Measurements from ENCODE around the gene PDE2A.

The PDE2A gene

DNA sequence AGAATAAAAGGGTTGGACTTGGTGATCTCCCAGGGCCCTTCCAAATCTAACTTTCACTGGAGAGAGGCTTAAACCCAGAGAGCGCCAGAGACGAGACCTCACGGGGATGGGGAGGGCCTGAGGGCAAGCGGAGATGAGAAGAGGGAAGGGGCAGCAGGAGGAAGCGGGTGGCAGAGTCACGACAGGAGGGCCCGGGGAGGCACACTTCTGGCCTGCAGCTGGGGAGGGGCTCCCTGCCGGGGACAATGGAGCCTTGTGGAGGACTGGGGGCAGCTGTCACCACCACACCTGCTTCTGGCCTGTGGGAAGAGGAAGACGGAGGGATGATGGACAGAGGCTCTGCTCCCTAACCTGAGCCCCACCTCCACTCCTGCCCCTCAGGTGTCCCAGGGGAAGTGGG is 40.2 kb downstream of the PDE2A start:
- no peak for DNase-seq

DNA sequence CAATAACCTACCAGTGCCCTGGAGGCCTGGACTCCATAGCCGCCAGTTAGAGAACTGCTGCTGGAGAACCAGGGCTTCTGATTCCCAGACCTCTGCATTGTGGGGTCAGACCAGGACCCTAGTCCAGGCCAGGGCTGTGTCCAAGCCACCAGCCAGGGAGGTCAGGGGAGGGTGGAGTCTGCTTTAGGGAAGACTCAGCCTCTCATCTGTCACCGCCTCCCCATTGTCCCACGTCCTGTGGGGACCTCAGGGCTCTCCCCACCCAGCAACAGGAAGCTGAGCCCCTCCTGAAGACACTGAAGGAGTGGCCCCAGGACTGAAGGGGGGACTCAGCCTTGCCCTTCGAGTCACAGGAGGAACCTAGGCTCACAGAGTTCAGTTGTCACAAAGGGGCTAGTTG is 41.2 kb downstream of the PDE2A start:
- no peak for DNase-seq

DNA sequence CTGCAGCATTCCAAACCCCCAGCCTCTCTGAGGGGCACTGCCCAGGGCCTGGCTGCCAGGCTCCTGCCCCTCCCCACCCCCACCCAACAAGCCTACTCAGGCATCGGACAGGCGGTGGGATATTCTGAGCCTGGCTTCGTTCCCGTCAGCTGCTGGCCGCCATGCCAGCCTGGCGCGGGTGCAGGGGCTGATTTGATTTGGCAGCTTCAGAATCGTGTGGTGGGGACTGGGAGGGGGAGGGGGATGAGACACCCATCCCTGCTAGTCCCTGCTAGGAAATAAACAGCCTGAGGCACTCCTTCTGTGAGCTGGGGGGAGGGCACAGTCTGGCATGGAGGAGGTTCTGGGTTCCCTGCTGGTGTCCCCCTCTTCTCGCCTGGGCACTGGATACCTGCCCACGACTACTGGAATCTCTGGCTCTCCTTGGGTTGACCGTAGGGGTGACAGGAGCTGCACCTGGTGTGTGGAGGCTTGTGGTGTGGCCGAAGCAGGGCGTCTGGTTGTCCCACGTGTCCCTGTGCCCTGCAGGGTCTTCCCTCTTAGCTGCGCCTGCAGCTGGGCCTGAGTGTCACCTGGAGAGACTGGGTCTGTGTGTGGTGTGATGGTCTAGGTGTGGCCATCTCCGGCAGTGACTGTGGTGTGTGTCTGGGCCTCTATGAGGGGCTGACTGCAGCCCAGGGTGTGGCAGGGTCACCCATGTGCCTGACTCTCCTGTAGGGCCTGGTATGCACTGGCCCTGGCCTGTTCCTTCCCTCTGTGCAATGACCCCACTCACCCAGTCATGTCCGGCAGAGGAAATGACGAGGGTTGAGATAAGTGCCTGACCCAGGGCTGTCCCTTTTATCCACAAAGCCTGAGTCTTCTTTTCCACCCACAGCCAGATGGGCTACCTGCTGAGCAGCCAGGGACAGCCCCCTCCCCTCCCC is 42.2 kb downstream of the PDE2A start:
- no peak for DNase-seq

DNA sequence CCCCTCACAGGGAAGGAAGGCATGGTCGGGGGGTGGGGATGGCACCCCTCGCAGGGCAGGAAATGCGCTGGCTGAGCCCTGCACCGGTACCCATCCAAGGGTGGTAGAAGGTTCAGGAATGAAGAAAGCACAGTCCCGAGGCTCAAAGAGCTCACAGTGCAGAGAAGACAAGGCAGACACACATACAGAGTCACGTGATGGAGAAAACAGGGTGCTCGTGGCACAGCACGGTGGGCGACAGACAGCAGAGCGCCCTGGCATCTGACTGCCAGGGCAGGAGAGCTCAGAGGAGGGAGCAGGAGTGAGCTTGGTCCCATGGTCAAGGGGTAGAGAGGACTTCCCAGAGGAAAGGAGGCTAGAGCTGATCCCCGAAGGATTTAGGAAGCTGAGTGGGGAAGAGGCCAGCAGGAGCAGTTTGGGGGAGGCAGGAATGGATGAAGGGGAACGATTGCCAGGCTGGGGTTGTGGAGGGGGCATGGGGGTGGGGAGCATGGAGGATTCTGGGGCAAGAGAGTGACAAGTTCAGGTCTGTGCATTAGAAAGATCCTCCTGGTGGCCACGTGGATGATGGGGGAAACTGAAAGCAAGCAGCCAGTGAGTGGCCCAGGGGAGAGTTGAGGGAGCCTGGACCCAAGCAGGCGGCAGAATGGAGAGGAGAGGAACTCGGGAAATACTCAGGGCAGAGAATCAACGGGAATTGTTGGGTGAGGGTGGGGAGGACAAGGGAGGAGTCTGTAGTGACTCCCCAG is 43.9 kb downstream of the PDE2A start:
- no peak for DNase-seq

DNA sequence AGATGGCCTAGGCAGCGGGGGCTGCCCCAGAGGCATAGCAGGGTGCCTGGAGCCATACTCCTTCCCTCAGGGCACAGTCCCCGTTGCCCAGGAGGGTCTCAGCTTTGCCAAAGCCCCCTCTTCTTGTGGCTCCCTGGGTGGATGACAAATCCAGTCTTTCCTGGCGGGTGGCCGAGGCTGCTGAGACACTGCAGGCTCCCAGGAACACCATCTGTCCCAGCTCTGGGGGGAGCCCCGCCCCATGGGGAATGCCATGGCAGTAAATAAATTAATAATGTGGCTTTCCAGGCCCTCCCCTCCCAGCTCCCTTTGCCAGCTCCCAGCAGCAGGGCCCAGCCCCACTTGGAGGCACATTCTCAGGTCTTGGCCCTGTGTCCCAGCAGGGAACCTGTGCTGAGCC is 45.0 kb downstream of the PDE2A start:
- no peak for DNase-seq

DNA sequence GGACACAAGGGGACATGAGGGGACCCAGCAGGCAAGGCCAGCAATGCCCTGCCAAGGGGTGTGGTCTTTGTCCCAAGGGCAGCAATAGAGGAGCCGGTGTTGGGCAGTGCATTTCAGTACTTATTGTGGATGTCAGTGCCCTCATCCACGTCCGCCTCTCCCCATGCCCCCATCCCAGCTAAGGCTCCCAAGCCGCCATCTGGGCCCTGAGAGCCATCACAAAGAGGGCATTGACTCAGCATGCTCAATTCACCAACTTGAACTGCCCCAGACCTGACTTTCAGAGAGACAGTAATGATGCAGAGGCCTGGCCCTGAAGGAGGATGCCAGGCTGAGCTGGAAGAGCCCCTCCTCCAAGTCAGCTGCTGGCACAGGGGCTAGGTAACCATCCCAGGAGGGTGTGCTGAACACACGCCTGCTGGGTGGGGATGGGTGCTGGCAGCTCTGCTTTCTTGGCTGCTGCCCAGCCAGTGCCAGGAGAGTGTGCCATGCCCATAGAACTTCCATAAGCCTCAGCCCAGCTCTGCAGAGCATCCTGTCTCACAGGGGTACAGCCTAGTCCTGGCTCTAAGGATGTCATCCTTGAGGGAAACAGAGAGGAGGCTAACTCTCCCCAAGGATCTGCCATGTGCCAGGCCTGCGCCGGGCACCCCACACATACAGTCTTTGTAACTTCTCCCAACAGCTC is 46.5 kb downstream of the PDE2A start:
- no peak for DNase-seq

DNA sequence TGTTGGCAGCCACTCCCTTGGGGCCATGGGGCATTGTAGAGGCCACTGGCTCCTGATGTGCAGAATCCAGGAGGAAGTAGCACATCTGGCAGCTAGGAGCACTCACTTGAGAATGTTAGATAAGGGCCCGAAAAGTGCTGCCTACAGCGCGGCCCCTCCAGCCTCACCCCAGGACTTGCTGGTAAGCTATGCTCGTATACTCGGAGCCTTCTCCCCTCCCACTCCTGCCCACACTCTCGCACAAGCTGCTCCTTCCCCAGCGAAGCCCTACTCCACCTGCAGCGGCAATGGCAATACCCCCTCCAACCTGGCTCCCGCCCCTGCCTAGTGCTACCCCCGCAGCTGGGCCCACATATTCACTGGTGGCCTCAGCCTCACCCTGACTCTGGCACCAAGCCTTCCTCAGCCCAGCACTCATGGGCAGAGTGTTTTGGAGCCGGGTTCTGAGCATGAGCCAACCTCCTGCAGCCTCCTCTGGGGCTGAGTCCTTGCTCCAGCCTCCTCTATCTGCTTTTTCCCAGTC is 47.7 kb downstream of the PDE2A start:
- no peak for DNase-seq

DNA sequence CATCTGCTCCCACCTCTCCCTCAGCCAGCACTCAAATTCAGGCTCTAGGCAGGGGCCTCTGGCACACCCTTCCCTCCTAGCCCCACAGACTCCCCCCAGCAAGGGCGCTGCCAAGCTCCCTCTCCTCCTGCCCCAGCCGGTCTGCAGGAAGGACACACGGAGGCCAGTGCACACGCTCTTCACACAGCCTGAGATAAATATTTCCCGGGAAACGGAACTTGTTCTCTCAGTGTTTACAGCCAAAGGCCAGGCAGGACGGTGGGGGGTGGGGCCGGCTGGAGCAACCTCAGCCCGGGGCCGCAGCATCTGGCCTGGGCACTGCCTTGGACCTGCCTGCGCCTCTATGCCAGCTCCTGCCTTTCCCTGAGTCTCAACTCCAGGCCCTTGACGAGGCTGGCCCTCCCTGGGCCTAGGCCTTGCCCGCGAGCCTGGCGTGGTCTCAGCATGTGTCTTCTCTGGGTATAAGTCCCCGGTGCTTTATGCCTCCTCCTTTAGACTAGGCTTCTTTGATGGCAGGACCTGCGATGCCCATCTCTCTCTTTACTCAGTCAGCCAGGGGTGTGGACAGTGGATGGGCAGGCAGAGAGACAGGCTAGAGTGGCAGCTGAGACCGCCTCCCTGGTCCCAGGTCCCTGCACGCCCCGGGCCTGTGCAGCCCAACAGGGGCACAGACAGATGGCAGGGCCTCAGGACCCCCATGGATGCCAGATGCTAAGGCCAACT is 48.4 kb downstream of the PDE2A start:
- no peak for DNase-seq

DNA sequence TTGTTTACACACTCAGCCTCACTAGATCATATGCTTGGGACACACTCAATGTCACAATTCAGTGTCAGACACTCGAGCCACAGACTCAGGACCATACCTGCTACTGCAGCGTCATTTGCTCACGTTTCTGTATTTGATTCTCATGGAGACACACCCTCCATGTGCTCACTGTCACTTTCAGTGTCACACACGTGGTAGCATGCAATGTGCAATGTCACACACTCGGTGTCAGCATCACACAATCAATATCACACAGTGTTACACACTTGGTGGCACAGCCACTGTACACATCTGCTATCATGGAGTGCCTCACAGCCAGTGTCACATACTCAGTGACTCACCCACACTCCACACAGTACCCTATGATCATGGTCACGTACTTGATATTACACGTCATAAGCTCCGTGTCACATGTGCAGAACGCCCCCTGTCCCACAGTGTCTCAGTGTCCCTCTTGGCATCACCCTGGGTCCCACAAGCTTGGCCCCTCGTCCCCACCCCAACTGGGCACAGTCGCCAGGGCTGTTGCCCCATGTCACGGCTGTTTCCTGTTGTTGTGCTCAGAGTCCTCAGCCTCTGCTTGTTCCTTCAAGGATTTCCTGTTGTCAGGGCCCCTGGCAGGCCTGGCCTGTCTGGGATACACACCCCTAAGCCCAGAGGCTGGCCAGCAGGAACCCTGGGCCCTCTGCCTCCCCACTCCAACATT is 49.6 kb downstream of the PDE2A start:
- DNase-seq: no peak

DNA sequence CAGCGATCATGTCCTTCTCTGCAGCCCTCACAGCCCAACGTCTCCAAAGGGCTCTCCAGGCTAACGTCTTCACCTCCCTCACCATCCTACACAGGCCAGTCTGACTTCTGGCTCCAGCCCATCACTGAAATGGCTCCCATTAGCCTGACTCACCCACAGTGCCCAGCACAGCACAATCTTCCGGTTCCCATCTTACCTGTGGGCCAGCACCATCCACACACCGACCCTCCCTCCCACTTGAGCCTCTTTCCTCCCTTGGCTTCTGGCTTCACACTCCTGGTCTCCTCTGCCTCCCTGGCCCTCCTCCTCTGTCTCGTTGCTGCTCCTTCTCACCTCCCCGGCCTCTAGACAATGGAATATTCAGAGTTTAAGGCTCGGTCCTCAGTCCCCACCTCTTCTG is 51.2 kb downstream of the PDE2A start:
- DNase-seq: no peak

DNA sequence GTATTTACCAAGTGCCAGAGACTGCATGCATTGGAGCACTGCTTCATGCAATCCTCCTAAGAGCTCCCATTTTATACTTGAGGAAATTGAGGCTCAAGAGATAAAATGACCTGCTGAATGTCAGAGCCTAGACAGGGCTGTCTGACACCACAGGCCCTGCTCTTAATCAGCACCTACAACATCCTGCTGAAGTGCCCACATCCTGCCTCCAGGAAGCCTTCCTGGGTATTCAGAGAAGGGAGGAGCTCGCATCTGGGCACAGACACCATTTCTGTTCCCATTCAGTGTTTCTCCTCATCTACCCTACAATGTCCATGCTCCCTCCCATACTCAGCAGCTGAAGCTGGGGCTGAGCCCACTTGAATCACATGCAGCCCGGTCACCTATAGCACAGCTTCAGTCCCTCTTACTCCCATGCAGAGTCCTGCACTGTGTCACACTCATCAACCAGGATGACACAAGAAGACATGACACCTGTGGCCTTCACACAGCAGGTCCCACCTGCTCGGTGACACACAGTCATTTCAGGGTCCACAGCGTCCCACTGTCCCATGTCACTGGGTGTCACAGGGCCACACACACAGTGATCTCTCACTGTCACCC is 53.1 kb downstream of the PDE2A start:
- DNase-seq: no peak

DNA sequence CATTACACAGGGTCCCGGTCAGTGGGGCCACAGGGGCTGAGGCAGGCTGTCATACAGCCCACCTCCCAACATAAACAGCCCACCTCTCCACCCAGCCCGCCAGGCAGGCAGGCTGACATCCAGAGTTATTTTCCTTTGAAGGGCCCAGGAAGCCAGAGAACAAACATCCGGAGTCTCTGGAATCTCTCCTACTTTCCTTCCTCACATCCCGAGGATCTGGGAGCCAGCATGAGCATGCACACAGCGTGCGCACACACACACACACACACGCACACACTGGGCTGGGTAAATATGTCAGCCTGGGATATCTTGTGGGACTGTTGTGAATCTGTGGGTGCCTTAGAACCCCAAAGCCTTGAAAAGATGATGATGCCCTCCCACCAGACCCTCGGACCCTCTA is 55.4 kb downstream of the PDE2A start:
- DNase-seq: no peak

DNA sequence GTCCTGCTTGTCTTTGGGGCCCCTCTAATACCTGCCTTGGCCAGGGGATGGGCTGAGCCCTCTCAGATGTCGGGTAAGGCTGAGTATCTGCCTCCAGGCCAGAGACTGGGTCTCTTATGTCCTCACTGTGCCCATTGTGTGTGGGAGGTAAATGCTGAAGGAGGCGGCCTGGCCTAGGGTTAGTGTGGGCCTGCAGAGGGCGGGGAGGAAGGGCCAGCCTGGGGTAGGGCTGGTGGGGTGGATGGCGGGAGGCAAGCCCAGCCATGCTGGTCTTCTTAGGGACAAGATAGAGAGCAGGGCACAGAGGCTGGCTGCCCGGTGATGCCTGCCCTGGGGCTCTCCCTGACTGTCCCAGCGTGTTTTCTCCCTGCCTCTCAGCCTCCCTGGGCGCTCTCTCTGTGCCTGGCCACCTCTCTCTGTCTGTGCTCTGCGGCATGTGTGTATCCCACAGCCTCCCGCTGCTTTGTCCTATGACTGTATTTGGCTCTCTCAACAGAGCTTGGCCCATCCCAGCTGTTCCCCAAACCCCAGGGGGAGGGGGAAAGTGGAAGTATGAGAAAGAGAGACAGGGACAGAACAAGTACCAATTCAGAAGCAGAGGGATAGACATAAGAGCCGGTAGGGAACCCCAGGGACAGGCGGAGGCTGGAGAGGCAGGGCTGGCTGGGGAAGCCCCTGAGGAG is 57.0 kb downstream of the PDE2A start:
- no peak for DNase-seq

DNA sequence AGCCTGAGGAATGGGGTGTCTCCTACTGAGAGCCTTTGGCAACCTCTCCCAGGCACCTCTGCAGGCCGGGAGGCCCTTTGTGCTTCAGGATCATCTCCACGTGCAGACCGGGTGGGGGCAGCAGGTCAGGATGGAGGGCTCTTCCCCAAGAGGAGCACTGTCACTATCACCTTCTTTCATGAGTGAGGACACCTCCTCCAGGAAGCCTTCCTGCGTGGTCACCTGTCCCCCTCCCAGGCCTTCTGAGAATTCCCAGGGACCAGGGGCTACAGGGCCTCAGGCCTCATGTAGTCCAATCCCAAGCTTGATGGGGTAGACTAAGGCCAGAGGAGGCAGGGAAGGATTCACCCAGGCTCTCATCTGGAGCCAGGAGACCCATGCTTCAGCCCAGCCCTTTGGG is 57.6 kb downstream of the PDE2A start:
- no peak for DNase-seq

DNA sequence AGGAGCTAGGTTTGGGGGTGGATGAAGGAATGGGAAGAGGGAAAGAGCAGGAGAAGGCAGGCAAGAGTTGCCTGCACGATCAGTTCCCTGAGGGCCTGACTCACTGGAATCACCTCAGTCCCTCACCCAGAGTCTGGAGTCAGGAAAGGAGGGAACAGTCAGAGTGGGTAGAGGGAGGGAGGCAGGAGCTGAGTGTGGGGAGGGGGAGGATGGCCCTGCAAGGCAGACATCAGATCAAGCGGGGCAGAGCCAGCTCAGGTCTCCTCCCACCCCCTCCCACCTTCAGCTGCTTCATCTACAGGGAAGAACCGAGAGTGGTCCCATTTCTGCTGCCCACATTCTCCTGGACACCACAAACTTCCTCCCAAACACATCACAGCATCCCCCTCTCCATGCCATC is 58.9 kb downstream of the PDE2A start:
- no peak for DNase-seq

DNA sequence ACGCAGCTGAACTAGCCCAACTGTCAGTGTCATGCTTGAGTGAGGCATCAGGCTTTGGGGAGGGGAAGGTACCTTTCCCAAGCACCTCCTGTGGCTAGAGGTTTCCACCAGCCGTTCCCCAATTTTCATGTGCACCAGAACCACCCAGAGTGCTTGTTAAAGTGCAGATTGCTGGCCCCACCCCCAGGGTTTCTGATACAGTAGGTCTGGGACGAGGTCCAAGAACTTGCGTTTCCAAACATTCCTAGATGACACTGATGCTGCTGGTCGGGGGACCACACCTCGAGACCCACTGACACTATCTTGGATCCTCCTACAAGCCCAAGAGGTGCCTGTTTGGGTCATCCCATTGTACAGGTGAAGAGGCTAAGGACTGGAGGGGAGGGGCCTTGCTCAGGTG is 59.8 kb downstream of the PDE2A start:
- DNase-seq: no peak

DNA sequence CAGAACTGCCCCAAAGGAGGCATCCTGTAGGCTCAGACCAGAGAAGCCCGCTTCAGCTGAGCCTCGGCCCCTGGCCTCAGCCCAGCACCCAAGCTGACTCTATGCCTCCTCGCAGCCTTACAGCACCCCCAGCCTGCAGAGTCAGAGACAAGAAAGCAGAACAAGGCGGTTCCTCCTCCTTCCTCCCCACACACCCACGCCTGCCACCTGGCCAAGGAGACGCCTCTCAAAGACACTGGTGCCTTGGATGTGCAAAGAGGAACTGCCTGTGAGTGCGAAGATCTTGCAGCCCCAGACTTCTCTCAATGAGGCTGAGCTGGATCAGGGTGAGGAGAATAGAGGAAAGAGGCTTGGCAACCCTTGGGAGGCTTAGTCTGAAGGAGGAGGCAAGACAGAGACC is 60.2 kb downstream of the PDE2A start:
- DNase-seq: no peak

DNA sequence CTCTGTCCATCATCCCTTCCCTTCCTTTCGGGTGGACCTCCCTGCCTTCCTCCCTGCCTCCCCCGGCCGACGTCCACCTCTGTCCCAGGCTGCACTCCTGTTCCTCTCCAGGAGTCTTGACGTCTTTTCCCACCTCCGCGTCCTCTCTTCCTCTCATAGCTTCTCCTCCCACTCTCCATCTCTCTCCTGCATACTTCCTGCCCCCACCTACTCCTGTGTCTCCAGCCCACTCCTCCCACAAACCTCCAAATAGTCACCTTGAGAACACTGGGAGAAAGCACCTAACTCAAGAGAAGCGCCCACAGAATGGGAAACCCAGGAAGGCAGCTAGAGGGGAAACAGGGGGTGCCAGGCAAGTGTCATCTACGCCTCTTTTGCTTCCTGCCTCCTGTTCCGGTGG is 60.8 kb downstream of the PDE2A start:
- DNase-seq: no peak

DNA sequence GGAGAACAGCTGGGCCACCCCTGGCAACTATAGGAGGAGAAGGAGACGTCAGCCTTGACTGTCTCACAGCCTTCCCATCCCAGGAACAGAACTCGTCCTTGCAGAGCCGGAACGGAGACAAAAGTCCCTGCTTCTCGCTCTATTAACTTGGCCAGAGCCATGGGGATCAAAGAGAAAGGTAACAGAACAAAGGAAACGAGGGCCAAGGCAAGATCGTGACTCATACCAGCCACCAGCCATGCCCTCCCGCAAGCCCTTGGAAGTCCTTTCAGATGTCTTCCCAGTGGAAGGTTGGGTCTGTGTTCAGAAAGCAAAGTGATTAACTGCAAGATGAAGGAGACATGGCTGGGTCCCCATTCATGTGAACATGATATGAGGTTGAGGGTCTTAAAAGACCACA is 64.7 kb downstream of the PDE2A start:
- DNase-seq: no peak

DNA sequence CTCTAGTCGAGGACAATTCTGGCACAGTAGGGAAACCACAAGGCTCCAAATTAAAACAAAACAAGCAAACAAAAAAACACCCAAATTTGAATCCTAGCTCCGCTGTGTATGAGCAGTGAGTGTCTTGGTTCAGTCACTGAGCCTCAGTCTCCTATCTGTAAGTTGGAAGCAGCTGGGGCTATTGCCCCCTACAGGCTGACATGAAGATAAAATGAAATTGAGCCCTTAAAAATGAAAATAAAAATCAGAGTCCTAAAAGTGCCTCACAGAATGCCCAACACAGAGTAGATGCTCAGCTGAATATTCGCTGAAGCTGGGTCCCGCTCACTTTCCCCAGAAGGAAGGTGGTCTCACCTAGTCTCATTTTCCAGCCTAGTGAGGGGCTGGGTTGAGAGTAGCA is 65.2 kb downstream of the PDE2A start:
- no peak for DNase-seq

DNA sequence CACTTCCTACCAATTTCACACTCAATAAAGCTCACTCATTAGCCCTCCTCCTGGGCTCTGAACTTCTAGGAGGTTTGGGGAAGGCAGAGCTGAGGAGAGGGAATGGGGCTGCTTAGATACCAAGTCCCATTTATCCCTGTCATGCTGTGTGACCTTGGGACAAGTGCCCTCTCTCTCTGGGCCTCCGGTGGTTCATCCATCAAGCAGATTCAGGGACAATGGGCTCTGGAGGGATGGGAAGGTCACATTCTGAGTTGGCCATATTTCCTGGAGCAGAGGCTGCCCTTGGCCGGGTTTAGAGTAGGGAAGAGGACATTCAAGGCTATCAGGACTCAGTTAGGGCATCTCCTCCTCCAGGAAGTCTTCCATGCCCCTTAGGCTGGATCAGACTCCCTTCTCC is 66.7 kb downstream of the PDE2A start:
- DNase-seq: no peak
